Breast epithelium (tissue), 4 donors: ENCODE results near the gene PTPN4. TPM values are rescaled to one million over a fixed set of nuclear protein-coding genes. Genes with fewer than 3 reads are reported as not detected.

Experiments used
- DNase-seq, 2 donors: peaks; one replicate each; pipeline ENCODE4 v3.0.0-alpha.2; 2019; ENCODE audit warnings: low spot score in 2 of 2
- H3K27ac ChIP-seq, 2 donors: fragments of 200-600 bp; sonication (generic) in 1 of 2; one replicate each; pipeline ENCODE4 v1.5.1; 2016 to 2019; ENCODE audit warnings: mild to moderate bottlenecking in 1 of 2
- H3K27me3 ChIP-seq, 2 donors: fragments of 200-600 bp; sonication (generic) in 1 of 2; one replicate each; pipeline versions ENCODE4 v1.5.1 to v1.6.0; 2017 to 2019; ENCODE audit warnings: control low read depth in 1 of 2, mild to moderate bottlenecking in 1 of 2
- H3K36me3 ChIP-seq: fragments of 200-600 bp; one replicate; pipeline ENCODE4 v1.5.1; 2019
- H3K4me1 ChIP-seq, 2 donors: fragments of 200-600 bp; sonication (generic); one replicate each; pipeline ENCODE4 v1.5.1; 2016 to 2019; ENCODE audit warnings: control low read depth in 1 of 2
- H3K4me3 ChIP-seq, 3 donors: fragments of 200-600 bp; sonication (generic); 1 replicate in 2 of 3; 2 replicates in 1 of 3; pipeline ENCODE4 v1.5.1; 2016 to 2019; ENCODE audit warnings: mild to moderate bottlenecking in 3 of 3, moderate library complexity in 2 of 3
- H3K9me3 ChIP-seq, 2 donors: fragments of 200-600 bp; sonication (generic) in 1 of 2; one replicate each; pipeline ENCODE4 v1.5.1; 2016 to 2019; ENCODE audit warnings: control low read depth in 1 of 2
- POLR2A ChIP-seq: fragments of 450-650 bp; IDR thresholded peaks from one replicate; pipeline ENCODE4 v1.6.1; 2016; ENCODE audit warnings: antibody characterized with exemption, mild to moderate bottlenecking, moderate library complexity
- POLR2AphosphoS5 ChIP-seq, 3 donors: sonication (generic); formaldehyde crosslinking; IDR thresholded peaks; one replicate each; pipeline ENCODE4 v1.6.1; 2017; ENCODE audit warnings: antibody characterized with exemption in 3 of 3
- intact Hi-C: fragments of 100-400 bp; cut with DNase I; formaldehyde crosslinking; loops from one replicate; pipeline ENCODE4 v1.15.1; 2023; ENCODE audit warnings: low total_unique reads
- total RNA-seq, 3 donors: library from RNA; depleted of rRNA; stranded (reverse); fragments of >200 nt; gene quantifications; one replicate each; pipeline ENCODE4 v1.1.0, GENCODE V29; 2016
- TF ChIP-seq, protein P1 (sequence below), 3 donors: fragments of 450-650 bp; IDR thresholded peaks; one replicate each; pipeline ENCODE4 v1.5.1; 2016 to 2017; ENCODE audit warnings: antibody characterized with exemption in 3 of 3, mild to moderate bottlenecking in 3 of 3, moderate library complexity in 3 of 3

PTPN4 gene
- total RNA-seq, 3 donors from 2014 or later = 29.1 to 49.6 (median 38.7) TPM

GRCh38 chr2:119755906-119756305, 3.8 kb upstream of the PTPN4 start:
- intact Hi-C loops = loop anchor here (10.0 kb wide), 1 partner anchor 69 kb away; no protein-coding TSS in a partner anchor
- Histone ChIP-seq H3K4me3 (no peak overlapping the region), H3K27ac (no peak overlapping the region), H3K4me1 (no peaks in the 10 kb centered on the region), H3K36me3 (no peaks in the 10 kb centered on the region), H3K9me3 (no peaks in the 10 kb centered on the region), H3K27me3 (no peaks in the 10 kb centered on the region)
- TF ChIP-seq, protein P1, sequence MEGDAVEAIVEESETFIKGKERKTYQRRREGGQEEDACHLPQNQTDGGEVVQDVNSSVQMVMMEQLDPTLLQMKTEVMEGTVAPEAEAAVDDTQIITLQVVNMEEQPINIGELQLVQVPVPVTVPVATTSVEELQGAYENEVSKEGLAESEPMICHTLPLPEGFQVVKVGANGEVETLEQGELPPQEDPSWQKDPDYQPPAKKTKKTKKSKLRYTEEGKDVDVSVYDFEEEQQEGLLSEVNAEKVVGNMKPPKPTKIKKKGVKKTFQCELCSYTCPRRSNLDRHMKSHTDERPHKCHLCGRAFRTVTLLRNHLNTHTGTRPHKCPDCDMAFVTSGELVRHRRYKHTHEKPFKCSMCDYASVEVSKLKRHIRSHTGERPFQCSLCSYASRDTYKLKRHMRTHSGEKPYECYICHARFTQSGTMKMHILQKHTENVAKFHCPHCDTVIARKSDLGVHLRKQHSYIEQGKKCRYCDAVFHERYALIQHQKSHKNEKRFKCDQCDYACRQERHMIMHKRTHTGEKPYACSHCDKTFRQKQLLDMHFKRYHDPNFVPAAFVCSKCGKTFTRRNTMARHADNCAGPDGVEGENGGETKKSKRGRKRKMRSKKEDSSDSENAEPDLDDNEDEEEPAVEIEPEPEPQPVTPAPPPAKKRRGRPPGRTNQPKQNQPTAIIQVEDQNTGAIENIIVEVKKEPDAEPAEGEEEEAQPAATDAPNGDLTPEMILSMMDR (IDR thresholded peaks at IDR 0.05) = no peak
- no peak for TF ChIP-seq POLR2A
- TF ChIP-seq POLR2AphosphoS5 (IDR thresholded peaks at IDR 0.05) = no peak
- no peak for DNase-seq

GRCh38 chr2:119756837-119757236, 2.9 kb upstream of the PTPN4 start:
- no peak for TF ChIP-seq POLR2AphosphoS5 (IDR thresholded peaks at IDR 0.05)
- no peak for TF ChIP-seq POLR2A
- TF ChIP-seq, protein P1 (IDR thresholded peaks at IDR 0.05) = no peak
- no peak for DNase-seq
- Histone ChIP-seq H3K27me3 (no peaks in the 10 kb centered on the region), H3K4me3 (no peak overlapping the region), H3K36me3 (no peaks in the 10 kb centered on the region), H3K9me3 (no peaks in the 10 kb centered on the region), H3K27ac (no peak overlapping the region), H3K4me1 (no peaks in the 10 kb centered on the region)
- intact Hi-C loops = loop anchor here (10.0 kb wide), 1 partner anchor 68 kb away; no protein-coding TSS in a partner anchor

DNA sequence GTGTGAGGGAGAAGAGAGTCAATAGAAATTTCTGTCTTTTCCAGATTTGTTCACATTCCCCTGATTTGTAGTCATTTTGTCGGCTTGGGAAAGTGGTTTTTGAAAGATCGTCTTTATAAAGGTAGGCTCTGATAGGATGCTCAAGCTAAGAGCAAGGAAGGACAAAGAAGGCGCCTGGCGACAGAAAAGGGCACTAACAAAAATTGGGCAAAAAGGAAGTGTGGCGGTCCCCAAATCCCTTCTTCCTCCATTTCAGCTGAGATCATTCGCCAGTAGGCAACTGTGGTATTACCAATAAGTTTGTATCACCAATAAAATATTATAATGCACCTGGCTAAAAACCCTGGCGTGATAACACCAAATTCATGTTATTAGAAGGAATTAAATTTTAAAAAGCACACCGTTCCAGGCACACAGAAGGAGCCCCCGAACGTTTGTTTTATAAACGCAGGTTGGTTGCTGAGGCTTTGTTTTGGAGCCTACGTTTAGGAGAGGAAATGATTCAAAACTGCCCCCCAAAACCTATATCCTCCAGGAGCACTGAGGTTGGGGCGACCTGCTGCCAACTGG, 756 bp upstream of the PTPN4 start:
- Histone ChIP-seq H3K9me3 (no peaks in the 10 kb centered on the region), H3K27me3 (no peaks in the 10 kb centered on the region), H3K4me3 (peak overlapping the region; percentile 67 to 96 (median 84)), H3K36me3 (no peaks in the 10 kb centered on the region), H3K4me1 (no peaks in the 10 kb centered on the region), H3K27ac (peak overlapping the region; percentile 93 to 94)
- no peak for DNase-seq
- TF ChIP-seq, protein P1 (IDR thresholded peaks at IDR 0.05) = no peak
- TF ChIP-seq POLR2AphosphoS5 (IDR thresholded peaks at IDR 0.05) (no peak), POLR2A (no peak)
- intact Hi-C loops = loop anchor here (2.0 to 10.0 kb wide), 2 partner anchors 64 to 66 kb away; no protein-coding TSS in a partner anchor

GRCh38 chr2:119760237-119760955, 674 bp downstream of the PTPN4 start:
- peak; percentile 25 to 57 for DNase-seq
- Histone ChIP-seq H3K27ac (peak overlapping the region; percentile 93 to 94), H3K9me3 (no peaks in the 10 kb centered on the region), H3K27me3 (no peaks in the 10 kb centered on the region), H3K4me3 (peak overlapping the region; percentile 67 to 96 (median 84)), H3K36me3 (no peaks in the 10 kb centered on the region), H3K4me1 (no peaks in the 10 kb centered on the region)
- TF ChIP-seq, protein P1 (IDR thresholded peaks at IDR 0.05) = no peak
- no peak for TF ChIP-seq POLR2A
- TF ChIP-seq POLR2AphosphoS5 (IDR thresholded peaks at IDR 0.05) = no peak
- intact Hi-C loops = no loop called here

DNA sequence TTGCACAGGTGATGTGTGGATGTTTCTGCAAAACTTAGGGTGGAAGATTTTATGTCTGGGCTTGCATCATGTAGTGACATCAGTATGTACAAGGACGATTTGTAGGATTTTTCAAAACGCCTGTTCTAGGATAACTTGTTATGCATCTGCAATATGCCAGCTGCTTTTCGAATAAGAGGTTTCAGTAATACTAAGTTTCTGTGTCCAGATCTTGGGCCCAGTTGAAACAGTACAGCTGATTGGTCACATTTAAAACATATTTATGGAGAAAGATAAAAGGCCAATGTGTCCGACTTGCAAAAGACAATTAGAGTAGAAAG, 1.2 kb downstream of the PTPN4 start:
- no peaks in the 10 kb centered on the region for H3K36me3 ChIP-seq
- intact Hi-C loops = no loop called here
- no peak for DNase-seq
- H3K4me3 ChIP-seq = peak overlapping the region; percentile 67 to 96 (median 84)
- no peak overlapping the region for H3K27ac ChIP-seq
- no peaks in the 10 kb centered on the region for H3K4me1 ChIP-seq
- no peaks in the 10 kb centered on the region for H3K9me3 ChIP-seq
- TF ChIP-seq, protein P1 (IDR thresholded peaks at IDR 0.05) = no peak
- no peak for TF ChIP-seq POLR2A
- no peak for TF ChIP-seq POLR2AphosphoS5 (IDR thresholded peaks at IDR 0.05)
- no peaks in the 10 kb centered on the region for H3K27me3 ChIP-seq
